HG03139 (cell line): ENCODE data around the gene DHCR24.

ENCODE experiments used
- ATAC-seq: cut with Tn5 transposase; IDR thresholded peaks from one replicate; pipeline ENCODE4 v1.9.1; 2021; ENCODE audit not compliant: unreplicated experiment

DHCR24 gene

DNA sequence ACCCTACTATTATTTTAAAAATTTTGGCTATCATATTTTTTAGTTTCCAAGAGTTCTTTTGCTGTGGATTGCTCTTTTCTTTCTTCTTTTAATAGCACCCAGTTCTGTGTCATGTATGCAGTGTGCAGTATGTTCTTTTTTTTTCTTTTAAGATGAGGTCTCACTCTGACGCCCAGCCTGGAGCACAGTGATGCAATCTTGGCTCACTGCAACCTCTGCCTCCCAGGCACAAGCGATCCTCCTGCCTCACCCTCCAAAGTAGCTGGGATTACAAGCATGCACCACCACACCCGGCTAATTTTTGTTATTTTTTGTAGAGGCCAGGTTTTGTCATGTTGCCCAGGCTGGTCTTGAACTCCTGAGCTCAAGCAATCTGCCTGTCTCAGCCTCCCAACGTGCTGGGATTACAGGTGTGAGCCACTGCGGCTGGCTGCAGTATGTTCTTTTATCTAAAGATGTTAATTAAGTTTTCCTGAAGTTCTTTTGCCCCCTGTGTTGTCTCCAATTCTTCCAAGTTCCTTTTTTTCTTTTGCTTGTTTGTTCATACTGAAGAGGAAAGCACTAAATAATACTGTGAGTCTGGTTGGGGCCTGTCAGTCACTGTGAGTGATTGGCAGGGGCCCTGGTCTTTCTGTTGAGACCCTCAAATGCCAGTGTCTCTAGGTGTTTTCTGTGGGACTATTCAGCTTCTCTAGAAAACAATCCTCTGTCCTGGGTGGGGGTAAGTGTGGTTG lies 68.4 kb downstream of the DHCR24 start:
- no peak for ATAC-seq

GRCh38 chr1:54816951-54817350 lies 70.0 kb downstream of the DHCR24 start:
- no peak for ATAC-seq

GRCh38 chr1:54816130-54816529 lies 70.9 kb downstream of the DHCR24 start:
- no peak for ATAC-seq

DNA sequence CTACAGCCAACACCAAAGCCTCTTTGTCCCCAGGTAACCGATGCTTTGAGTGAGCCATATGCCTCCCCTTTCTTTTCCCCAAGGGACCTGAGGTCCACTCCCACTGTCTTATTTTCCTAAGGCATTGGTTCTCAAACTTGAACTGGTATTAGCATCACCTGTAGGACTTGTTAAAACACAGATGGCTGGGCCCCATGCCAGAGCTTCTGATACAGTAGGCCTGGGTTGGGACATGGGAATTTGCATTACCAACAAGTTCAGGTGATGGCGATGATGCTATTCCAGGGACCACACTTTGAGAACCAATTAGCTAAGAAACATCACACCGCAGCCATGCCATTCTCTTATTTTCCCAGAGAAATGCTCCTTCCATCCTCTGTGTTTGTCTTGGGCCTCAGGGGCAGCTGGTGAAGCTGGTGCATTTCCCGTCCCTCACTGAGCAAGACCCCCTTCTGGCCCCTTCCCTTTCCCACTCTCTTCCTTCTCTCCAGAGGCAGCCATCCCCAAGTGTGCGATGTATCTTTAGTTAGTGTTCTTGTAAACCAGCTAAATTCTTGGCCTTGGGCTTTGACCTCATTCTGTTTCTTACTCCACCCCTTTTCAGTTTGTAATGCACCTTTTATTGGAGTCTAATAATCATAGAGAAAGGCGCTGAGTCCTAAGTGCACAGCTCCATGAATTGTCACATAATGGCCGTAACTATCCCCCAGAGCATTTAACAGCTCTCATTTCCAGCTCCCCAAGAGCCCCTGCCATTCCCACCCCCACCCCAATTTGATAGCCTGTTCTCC lies 71.7 kb downstream of the DHCR24 start:
- no peak for ATAC-seq

- no peak for ATAC-seq
Observed at GRCh38 chr1:54814571-54814970, 72.4 kb downstream of the DHCR24 start.

DNA sequence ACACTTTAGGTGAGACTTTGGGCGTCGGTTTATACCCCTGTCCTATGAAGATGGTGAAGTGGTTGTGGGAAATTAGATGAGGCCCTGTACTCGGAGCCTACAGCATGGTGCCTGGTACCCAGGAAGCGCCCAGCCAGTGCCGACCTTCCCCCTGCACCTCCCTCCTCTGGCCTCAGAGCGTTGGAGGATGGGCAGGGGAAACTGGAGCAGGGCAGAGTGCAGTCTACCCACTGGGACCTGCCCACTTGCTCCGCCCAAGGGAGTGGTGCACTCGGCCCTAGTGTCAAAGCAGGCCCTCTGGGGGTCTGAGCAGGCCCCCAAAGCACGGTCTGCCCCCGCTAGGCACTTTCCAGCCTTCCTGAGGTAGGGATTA lies 72.9 kb downstream of the DHCR24 start:
- no peak for ATAC-seq

DNA sequence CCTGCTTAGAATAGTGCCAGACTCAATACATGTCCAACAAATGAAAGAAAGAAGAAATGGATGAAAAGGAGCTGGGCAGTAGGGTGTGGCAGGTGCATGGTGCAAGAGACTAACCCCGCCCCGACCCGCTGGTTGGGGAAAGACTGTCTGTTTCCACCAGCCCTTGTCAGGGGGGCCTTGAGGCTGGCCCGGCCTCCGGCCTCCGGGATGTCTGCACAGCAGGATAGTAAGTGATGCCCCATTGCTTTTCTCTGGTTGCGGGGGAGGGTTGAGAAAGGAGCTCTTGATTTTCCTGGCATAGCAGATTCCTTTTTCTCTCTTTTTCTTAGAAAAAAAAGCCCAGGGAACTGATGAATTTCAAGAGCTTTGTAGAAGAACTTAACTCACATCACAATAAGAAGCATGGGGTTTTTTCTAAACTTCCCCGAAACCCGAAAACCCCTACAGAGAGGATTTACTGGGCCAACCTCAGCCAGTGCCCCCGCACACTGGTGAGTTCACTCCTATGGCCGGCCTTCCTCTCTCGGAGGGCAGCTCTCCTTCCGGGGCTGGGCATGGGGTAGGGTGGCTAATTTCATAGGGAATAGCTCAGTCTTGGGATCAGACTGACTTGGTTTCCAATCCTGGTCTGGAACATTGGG lies 73.4 kb downstream of the DHCR24 start:
- no peak for ATAC-seq

DNA sequence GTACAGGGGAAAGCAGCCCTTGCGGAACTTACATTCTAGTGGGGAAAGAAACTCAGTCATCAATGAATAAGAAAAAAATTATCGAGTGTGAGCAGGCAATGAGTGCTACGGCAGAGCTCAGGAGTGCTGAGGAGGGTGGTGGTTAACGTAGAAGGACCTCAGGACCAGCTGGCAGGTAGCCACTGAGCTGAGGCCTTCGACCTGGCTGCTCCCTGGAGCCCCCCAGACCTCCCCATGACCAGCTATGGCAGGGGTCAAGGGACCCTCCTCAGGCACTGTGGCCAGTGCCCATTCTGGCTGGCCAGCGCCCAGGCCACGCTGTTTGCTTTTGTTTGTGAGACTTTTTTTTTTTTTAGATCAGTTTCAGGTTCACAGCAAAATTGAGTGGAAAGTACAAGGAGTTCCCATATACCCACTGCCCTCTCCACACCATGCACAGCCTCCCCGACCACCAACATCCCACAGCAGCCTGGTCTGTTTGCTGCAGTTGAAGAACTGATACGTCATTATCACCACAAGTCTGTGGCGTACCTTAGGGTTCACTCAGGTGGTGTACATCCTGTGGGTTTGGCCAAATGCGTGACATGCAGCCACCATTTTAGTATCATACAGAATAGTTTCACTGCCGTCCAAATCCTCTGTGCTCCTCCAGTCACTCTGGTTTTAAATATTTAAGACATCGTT lies 74.1 kb downstream of the DHCR24 start:
- ATAC-seq: no peak

- no peak for ATAC-seq
Observed at GRCh38 chr1:54811739-54812655, 75.0 kb downstream of the DHCR24 start.

GRCh38 chr1:54811066-54811465 lies 75.9 kb downstream of the DHCR24 start:
- no peak for ATAC-seq

DNA sequence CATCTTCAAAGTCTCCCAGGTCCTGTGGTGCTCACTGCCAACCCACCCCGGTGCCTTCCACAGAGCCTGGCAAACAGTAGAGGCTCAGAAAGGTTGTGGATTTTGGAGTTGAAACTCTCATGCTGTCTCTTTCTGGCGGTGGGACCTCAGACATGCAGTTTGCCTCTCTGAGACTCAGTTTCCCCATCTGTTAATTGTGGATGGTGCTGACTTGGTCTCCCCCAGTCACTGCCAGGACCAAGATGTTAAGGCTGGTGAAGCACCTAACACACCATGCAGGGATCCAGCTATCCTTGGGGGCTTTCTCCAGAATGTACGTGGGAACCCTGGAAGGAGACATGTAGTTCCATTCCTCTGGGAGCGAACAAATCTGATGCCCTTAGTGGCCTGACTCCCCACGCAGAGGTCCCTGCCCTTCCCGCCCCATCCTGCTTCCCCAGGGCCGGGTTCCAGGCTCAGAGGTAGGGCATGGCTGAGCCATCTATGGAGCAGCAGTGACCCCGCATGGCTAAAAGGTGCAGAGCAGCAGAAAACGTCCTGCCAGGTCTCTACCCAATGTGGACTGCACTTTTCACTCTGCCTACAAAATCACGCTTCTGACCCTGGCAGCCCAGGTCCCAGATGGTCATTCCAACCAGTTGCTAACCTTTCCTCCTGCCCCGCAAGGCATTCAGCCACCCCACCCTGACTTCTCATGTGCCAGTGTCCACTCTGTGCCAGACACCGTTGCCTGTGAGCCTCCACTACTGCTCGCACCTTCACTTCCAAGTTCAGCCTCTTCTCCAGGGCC lies 76.6 kb downstream of the DHCR24 start:
- peak; percentile 69 for ATAC-seq

GRCh38 chr1:54809496-54810074 lies 77.4 kb downstream of the DHCR24 start:
- no peak for ATAC-seq

DNA sequence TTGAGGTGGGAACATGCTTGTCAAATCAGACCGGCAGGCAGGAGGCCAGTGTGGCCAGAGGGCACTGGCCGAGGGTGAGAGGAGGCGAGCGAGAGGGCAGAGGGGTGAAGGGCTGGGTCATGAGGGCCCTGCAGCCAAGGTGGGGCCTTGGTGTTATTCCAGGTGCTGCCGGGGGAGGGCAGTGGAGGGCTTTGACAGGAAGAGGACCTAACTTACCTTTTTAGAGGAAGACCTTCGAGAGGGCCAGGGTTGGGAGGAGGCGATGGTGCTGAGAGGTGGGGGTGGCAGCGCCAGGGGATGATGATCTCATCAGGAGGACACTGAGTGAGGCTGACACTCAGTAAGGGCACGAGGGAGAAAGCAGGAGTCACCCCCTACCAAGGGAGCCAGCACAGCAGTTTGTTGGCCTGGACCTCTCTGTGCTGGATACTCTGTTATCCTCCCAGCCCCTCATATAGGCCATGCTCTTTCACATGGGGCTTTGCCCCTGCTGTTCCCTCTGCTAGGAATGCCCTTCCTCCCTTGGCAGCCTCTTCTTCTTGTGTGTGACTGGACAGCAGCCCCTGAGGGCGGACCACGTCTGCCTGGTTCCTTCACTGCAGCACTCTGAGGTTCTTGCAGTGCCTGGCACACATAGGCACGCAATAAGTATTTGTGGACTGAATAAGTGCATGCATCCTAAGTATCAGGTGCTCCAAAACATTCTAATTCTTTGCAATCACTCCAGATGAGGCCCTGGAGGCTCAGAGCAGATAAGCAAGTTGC lies 78.4 kb downstream of the DHCR24 start:
- no peak for ATAC-seq

- no peak for ATAC-seq
Observed at GRCh38 chr1:54807756-54808155, 79.2 kb downstream of the DHCR24 start.

GRCh38 chr1:54806931-54807611 lies 79.9 kb downstream of the DHCR24 start:
- no peak for ATAC-seq

- no peak for ATAC-seq
Observed at GRCh38 chr1:54805981-54806381, 81.0 kb downstream of the DHCR24 start.

DNA sequence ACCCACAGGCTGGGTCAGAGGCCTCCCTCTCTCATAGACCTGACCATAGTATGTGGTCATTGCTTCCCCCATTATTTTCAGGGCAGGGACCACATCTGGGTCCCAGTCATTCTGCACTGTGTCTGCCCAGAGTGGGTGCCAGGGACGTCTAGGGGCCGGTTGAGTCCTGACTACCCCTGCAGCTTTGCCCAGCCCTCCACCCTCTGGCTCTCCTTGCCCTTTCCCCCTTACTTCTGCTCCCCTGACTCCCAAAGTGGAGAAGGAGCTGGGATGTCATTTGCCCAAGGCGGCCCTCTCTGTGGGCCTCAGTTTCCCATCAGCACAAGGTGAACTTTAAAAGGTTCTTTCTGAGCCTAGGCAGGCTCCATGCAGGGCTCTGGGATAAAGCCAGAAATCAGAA lies 81.5 kb downstream of the DHCR24 start:
- no peak for ATAC-seq
